ENCODE results near the gene TMED8.

Gene TMED8

GRCh38 chr14:77335576-77335975 is 41.3 kb downstream of the TMED8 start:
- no peak for TF ChIP-seq CTCF (IDR thresholded peaks at IDR 0.05)

DNA sequence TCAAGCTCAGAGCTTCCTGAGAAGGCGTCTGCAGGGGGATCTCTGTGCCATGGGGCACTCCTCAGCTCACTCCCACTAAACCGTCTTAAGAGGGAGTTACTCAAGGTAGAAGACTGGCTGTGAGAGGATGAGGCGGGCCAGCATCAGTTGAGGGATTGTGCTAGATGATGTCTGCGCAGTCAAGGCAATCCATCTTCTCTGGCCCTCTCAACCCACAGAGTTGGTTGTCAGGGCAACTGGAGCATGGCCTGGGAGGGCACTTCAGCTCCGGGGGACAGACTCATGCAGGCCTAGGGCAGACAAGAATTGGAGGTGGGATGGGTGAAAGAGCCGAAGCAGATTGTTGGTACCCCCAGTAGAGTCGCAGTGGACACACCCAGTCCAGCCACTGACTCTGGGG is 47.0 kb downstream of the TMED8 start:
- no peak for DNase-seq (ENCODE audit: low spot score)
- no peak overlapping the region for H3K27ac ChIP-seq
- TF ChIP-seq CTCF (IDR thresholded peaks at IDR 0.05), result no peak
- H3K4me3 ChIP-seq, result no peak overlapping the region

More at GRCh38 chr14:77335576-77335975, 41.3 kb downstream of the TMED8 start:
- no peak overlapping the region for H3K4me3 ChIP-seq
- DNase-seq (ENCODE audit: low spot score), result no peak
- no peak overlapping the region for H3K27ac ChIP-seq

DNA sequence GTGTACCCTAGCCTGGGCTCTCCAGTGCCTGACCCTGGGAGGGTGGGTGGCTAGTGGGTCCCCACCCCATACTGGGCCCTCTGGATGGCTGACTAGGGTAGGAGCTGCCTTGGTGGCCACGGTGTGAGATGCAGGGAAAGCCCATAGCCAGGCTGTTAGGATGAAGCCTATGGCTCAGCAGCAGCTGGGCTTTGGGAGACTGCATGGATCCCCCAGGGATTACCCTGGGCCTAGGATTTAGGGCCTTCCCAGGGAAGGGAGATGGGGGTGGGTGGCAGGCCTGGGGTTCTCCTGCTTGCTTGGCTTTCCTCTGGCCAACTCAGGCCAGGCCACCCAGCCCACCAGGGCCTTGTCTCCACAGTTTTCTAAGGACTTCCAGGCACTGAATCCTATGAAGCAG is 49.8 kb downstream of the TMED8 start:
- no peak for DNase-seq (ENCODE audit: low spot score)
- no peak for TF ChIP-seq CTCF (IDR thresholded peaks at IDR 0.05)
- no peak overlapping the region for H3K4me3 ChIP-seq
- no peak overlapping the region for H3K27ac ChIP-seq

DNA sequence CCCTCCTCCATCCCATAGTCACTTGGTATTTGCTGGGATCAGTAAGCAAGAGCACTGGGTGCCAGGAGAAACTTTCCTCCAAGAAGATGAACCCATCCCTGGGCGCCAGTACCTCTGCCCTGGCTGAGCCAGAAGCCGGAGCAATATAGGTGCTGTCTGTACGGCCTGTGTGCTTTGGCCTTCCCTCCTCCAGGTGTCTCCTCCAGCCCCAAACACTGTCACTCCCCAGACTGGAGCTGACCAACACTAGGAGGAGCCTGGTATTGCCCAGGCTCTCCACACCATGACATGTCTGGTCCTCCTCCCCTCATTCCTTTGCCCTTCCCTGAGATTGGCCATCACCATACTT is 51.2 kb downstream of the TMED8 start:
- DNase-seq (ENCODE audit: low spot score), result no peak
- Histone ChIP-seq H3K4me3 (no peak overlapping the region), H3K27ac (no peak overlapping the region)
- no peak for TF ChIP-seq CTCF (IDR thresholded peaks at IDR 0.05)

GRCh38 chr14:77324816-77325745 is 51.8 kb downstream of the TMED8 start:
- H3K4me3 ChIP-seq, result no peak overlapping the region
- no peak for DNase-seq (ENCODE audit: low spot score)
- H3K27ac ChIP-seq, result no peak overlapping the region
- no peak for TF ChIP-seq CTCF (IDR thresholded peaks at IDR 0.05)

DNA sequence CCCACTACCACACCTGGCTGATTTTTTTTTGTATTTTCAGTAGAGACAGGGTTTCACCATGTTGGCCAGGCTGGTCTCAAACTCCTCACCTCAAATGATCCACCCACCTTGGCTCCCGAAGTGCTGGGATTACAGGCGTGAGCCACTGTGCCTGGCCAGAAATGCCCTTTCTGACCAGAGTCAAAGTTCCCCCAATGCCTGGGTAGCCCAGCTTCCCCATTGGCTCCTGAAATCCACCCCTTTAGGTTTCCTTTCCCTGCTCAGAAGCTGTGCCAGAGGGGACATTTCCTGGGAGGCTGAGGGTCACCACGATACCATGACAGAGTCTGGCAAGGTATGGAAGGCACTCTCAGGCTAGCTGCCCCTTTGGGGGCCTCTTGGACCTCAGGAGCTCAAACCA is 52.6 kb downstream of the TMED8 start:
- TF ChIP-seq CTCF (IDR thresholded peaks at IDR 0.05), result no peak
- no peak overlapping the region for H3K4me3 ChIP-seq
- H3K27ac ChIP-seq, result no peak overlapping the region
- DNase-seq (ENCODE audit: low spot score), result no peak

DNA sequence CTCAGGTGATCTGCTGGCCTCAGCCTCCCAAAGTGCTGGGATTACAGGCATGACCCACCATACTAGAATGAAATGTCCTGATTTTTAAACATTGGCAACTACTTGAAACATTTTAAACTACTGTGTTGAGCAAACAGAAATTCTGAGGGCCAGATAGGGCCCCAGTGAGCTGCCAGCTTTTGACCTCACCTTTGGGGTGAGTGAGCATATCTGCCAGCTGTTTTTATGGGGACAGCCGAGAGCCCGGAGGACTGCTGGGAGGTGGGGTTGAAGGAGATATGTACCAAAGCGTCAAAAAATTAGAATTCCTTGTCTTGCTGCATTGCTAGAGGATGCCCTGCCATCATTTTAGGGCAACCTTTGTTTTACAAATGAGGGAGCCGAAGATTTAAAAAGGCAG is 53.3 kb downstream of the TMED8 start:
- peak; percentile 43 for DNase-seq (ENCODE audit: low spot score)
- Histone ChIP-seq H3K27ac (no peak overlapping the region), H3K4me3 (no peak overlapping the region)
- TF ChIP-seq CTCF (IDR thresholded peaks at IDR 0.05), result no peak

Measured in coronary artery (tissue), 2 donors.